ENCODE data around the gene VSIG10. TPM values are rescaled to one million over a fixed set of nuclear protein-coding genes. Genes with fewer than 3 reads are reported as not detected.

Gene VSIG10
- total RNA-seq, 1 experiment from 2014 or later: 56.2 TPM

DNA sequence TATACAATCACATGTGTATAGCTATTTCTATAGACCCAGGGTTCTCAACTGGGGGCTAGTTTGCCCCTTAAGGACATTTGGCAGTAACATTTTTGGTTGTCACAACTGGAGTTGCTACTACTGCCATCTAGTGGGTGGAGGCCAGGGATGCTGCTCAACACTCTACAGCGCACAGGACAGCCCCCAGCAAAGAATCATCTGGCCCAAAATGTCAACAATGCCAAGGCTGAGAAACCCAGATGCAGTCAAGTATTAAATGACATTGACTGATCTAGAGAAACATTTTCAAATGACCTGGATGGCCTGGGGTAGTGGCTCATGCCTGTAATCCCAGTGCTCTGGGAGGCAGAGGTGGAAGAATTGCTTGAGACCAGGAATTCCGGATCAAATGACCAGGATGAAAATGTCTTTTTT is 48.7 kb downstream of the VSIG10 start:
- ATAC-seq: no peak
- H3K27me3 ChIP-seq (ENCODE audit: control insufficient read depth, insufficient read depth, low read length): no peaks in the 10 kb centered on the region
- H3K4me3 ChIP-seq (ENCODE audit: low read depth in 2 of 2, low read length in 2 of 2): no peak overlapping the region
- no peaks in the 10 kb centered on the region for H3K9me3 ChIP-seq (ENCODE audit: control insufficient read depth, insufficient read depth, low read depth, low read length)
- ChIA-PET CTCF (interaction anchor here (0.7 to 1.0 kb wide), 4 partner anchors 9 to 184 kb away, joined by 3 to 5 read pairs (median 4); no protein-coding TSS in a partner anchor), POLR2A (no interaction called here)
- in situ Hi-C loops (cut with HindIII; ENCODE audit: low pct_unique_long_range_greater_than_20kb, low sequenced_read_pairs): no loop called here
- H3K27ac ChIP-seq (ENCODE audit: low read length): peak overlapping the region; percentile 98
- H3K4me1 ChIP-seq (ENCODE audit: control insufficient read depth, insufficient read depth, low read length): peaks cover 83% of the 10 kb centered on the region
- DNase-seq (ENCODE audit: low read depth, low spot score): no peak
- intact Hi-C loops (cut with micrococcal nuclease; ENCODE audit: unreplicated experiment): no loop called here
- no peaks in the 10 kb centered on the region; the same call in 1 of the 2 replicates for H3K36me3 ChIP-seq (ENCODE audit: control insufficient read depth, insufficient read depth, low read length)
- no peak for TF ChIP-seq SIN3A (IDR thresholded peaks at IDR 0.05; ENCODE audit: borderline replicate concordance, insufficient read depth, low read depth, low read length)
- peak; percentile 88 for TF ChIP-seq CTCF (IDR thresholded peaks at IDR 0.05)
- peak; percentile 25; the same call in 1 of the 2 replicates for TF ChIP-seq POLR2AphosphoS5 (IDR thresholded peaks at IDR 0.05; ENCODE audit: low read depth, low read length)
- TF ChIP-seq TCF7L2 (IDR thresholded peaks at IDR 0.05; ENCODE audit: low read depth, low read length): no peak
- no peak for TF ChIP-seq REST (IDR thresholded peaks at IDR 0.05; ENCODE audit: insufficient read depth in 1 of 2, low read depth in 2 of 2, low read length in 1 of 2)
- BruUV-seq (replicated peaks): no TSS peak

- H3K36me3 ChIP-seq (ENCODE audit: control insufficient read depth, insufficient read depth, low read length): peaks cover 8% of the 10 kb centered on the region; the same call in 1 of the 2 replicates
- no TSS peak for BruUV-seq (replicated peaks)
- H3K4me1 ChIP-seq (ENCODE audit: control insufficient read depth, insufficient read depth, low read length): peaks cover 76% of the 10 kb centered on the region
- peak overlapping the region; percentile 98 for H3K27ac ChIP-seq (ENCODE audit: low read length)
- 0 out of 4 replicates have a peak overlapping the region, but pooled peaks of 1 of the 2 experiments have one; percentile 0 for H3K4me3 ChIP-seq (ENCODE audit: low read depth in 2 of 2, low read length in 2 of 2)
- in situ Hi-C loops (cut with HindIII; ENCODE audit: low pct_unique_long_range_greater_than_20kb, low sequenced_read_pairs) (no loop called here), intact Hi-C loops (cut with micrococcal nuclease; ENCODE audit: unreplicated experiment) (no loop called here)
- ATAC-seq (peak; percentile 33), DNase-seq (ENCODE audit: low read depth, low spot score) (no peak)
- ChIA-PET CTCF (no interaction called here), POLR2A (interaction anchor here (0.5 kb wide), 1 partner anchor 865 kb away, joined by 8 read pairs; no protein-coding TSS in a partner anchor)
- no peaks in the 10 kb centered on the region for H3K27me3 ChIP-seq (ENCODE audit: control insufficient read depth, insufficient read depth, low read length)
- TF ChIP-seq POLR2AphosphoS5 (IDR thresholded peaks at IDR 0.05; ENCODE audit: low read depth, low read length) (no peak; the same call in 1 of the 2 replicates), SIN3A (IDR thresholded peaks at IDR 0.05; ENCODE audit: borderline replicate concordance, insufficient read depth, low read depth, low read length) (no peak), TCF7L2 (IDR thresholded peaks at IDR 0.05; ENCODE audit: low read depth, low read length) (no peak), REST (IDR thresholded peaks at IDR 0.05; ENCODE audit: insufficient read depth in 1 of 2, low read depth in 2 of 2, low read length in 1 of 2) (no peak), CTCF (IDR thresholded peaks at IDR 0.05) (no peak)
- no peaks in the 10 kb centered on the region for H3K9me3 ChIP-seq (ENCODE audit: control insufficient read depth, insufficient read depth, low read depth, low read length)
Measured at GRCh38 chr12:118053071-118053985, 50.5 kb downstream of the VSIG10 start.

All from Panc1 (cell line).